Keratinocyte (primary cell): Measurements from ENCODE around the gene MRPL9. TPM values are rescaled to one million over a fixed set of nuclear protein-coding genes. Genes with fewer than 3 reads are reported as not detected.

Experiments used
- DNase-seq: peaks from one replicate; pipeline ENCODE4 v3.0.0-alpha.2; 2011; ENCODE audit warnings: low read depth, missing footprints, low spot score
- FAIRE-seq: peaks from 2 replicates; lab custom pipeline; 2011; peaks lifted over from hg19 to GRCh38; lab: Jason Lieb, UNC
- H2AFZ ChIP-seq: 2 replicates; pipeline ENCODE4 v1.6.0; 2012; ENCODE audit warnings: low read length, control low read depth, inconsistent platforms; ENCODE audit not compliant: control insufficient read depth
- H3K27ac ChIP-seq: 2 replicates; pipeline ENCODE4 v1.5.1; 2011; ENCODE audit warnings: low read length; ENCODE audit not compliant: control insufficient read depth, insufficient read depth
- H3K27me3 ChIP-seq: 3 replicates; pipeline ENCODE4 v1.6.0; 2011; ENCODE audit warnings: low read length; ENCODE audit not compliant: control insufficient read depth, insufficient read depth; ENCODE audit errors: extremely low read depth
- H3K36me3 ChIP-seq, 2 experiments: 2 replicates in 1 of 2; 3 replicates in 1 of 2; pipeline ENCODE4 v1.5.1; 2011; ENCODE audit warnings: low read length in 2 of 2, mild to moderate bottlenecking in 1 of 2; ENCODE audit not compliant: control insufficient read depth in 2 of 2, insufficient read depth in 2 of 2; ENCODE audit errors: extremely low read depth in 1 of 2
- H3K4me1 ChIP-seq: 3 replicates; pipeline ENCODE4 v1.5.1; 2011; ENCODE audit warnings: low read length; ENCODE audit not compliant: control insufficient read depth, insufficient read depth; ENCODE audit errors: extremely low read depth
- H3K4me2 ChIP-seq: 3 replicates; pipeline ENCODE4 v1.6.0; 2011; ENCODE audit warnings: low read depth, low read length; ENCODE audit not compliant: control insufficient read depth, insufficient read depth; ENCODE audit errors: extremely low read depth
- H3K4me3 ChIP-seq, 3 experiments: fragments of 200-600 bp in 1 of 3; sonication (generic) in 1 of 3; 2 replicates in 2 of 3; 3 replicates in 1 of 3; pipeline ENCODE4 v1.5.1; 2011 to 2016; ENCODE audit warnings: low read length in 3 of 3, mild to moderate bottlenecking in 3 of 3, control low read depth in 2 of 3, inconsistent platforms in 1 of 3, low read depth in 1 of 3, mixed read lengths in 1 of 3, mixed run types in 1 of 3, moderate library complexity in 1 of 3; ENCODE audit not compliant: control insufficient read depth in 2 of 3, insufficient read depth in 2 of 3; ENCODE audit errors: extremely low read depth in 1 of 3
- H3K79me2 ChIP-seq: 2 replicates; pipeline ENCODE4 v1.6.0; 2012; ENCODE audit warnings: low read length; ENCODE audit not compliant: control insufficient read depth, insufficient read depth
- H3K9ac ChIP-seq: 3 replicates; pipeline ENCODE4 v1.6.0; 2011; ENCODE audit warnings: low read length; ENCODE audit not compliant: control insufficient read depth, insufficient read depth; ENCODE audit errors: extremely low read depth
- H3K9me1 ChIP-seq: 3 replicates; pipeline ENCODE4 v1.6.0; 2011; ENCODE audit warnings: low read length; ENCODE audit not compliant: control insufficient read depth, insufficient read depth; ENCODE audit errors: extremely low read depth
- H3K9me3 ChIP-seq: 2 replicates; pipeline ENCODE4 v1.5.1; 2012; ENCODE audit warnings: low read depth, low read length; ENCODE audit not compliant: control insufficient read depth
- H4K20me1 ChIP-seq: 3 replicates; pipeline ENCODE4 v1.6.0; 2011; ENCODE audit warnings: low read length; ENCODE audit not compliant: control insufficient read depth, insufficient read depth; ENCODE audit errors: extremely low read depth
- EZH2 ChIP-seq: IDR thresholded peaks from one replicate; pipeline ENCODE4 v1.6.1; 2012; ENCODE audit warnings: inconsistent platforms, mild to moderate bottlenecking, low read length, moderate library complexity
- dilution Hi-C: fragments of 300-500 bp; cut with MboI; formaldehyde crosslinking; loops from one replicate; pipeline ENCODE4 v1.7.0; 2020; ENCODE audit warnings: low sequenced_read_pairs; ENCODE audit not compliant: extremely low pct_ligation_motif_present
- polyA plus RNA-seq, 5 experiments: library from polyadenylated mRNA; depleted of rRNA in 3 of 5; stranded (reverse) in 3 of 5; stranded (forward) in 1 of 5; unstranded in 1 of 5; fragments of >200 nt; gene quantifications; 1 replicate in 1 of 5; 2 replicates in 3 of 5; 3 replicates in 1 of 5; pipeline versions ENCODE4 v1.2.1 to v1.2.3, GENCODE V29; 2011 to 2012; ENCODE audit warnings: missing spikeins in 2 of 5, low read depth in 1 of 5, low replicate concordance in 1 of 5
- TF ChIP-seq, protein P1 (sequence below), 3 experiments: IDR thresholded peaks in 1 of 3; conservative IDR thresholded peaks in 1 of 3; optimal IDR thresholded peaks in 1 of 3; 2 replicates in 2 of 3; 3 replicates in 1 of 3; pipeline versions ENCODE3 to v1.5.1; 2011; ENCODE audit warnings: low read length in 3 of 3, mild to moderate bottlenecking in 3 of 3, moderate library complexity in 2 of 3, control low read depth in 1 of 3, inconsistent platforms in 1 of 3; ENCODE audit not compliant: insufficient read depth in 2 of 3; ENCODE audit errors: extremely low read depth in 1 of 3

MRPL9 gene
- polyA plus RNA-seq, 1 donor (not counting 4 experiments of a cell fraction or from before 2014, with no cell fraction given) = 125 TPM

DNA sequence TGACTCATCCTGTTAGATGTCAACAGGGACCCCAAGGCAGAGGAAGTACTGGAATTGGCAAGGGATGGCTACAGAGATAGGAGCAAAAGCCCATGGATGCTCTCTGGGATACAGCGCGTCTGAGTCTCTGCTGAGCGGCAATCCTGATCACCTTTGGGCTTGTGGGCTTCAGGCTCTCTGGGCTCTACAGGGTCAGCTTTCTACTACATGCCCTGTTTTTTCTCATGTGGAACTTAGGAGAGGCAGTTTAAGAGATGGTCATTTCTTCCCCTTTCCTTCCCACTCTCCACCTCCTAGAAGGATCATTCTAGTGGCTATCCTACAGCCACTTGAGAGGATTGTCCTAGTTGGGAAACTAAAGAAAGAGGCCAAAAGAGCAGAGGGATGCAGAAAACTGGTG, 40.6 kb upstream of the MRPL9 start:
- FAIRE-seq = no peak

DNA sequence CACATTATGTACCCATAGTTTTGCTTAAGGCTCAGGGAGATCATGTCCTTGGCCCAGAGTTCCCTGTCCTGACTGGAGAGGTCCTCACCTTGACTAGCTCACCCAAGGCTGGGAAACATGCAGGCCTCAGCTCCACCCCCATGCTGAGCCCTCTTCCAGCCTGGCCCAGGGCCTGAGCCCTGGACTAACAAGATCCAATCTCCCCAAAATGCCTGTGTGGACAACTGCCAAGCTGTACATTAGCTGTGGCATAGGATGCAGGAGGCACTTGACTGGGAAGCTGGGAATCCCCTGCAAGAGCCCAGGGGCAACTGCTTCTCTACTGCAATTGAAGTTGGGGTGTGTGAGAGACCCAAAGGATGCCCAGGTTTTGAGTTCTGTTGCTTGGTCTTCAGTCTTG, 39.9 kb upstream of the MRPL9 start:
- Histone ChIP-seq H3K9me3 (no peaks in the 10 kb centered on the region), H3K4me3 (no peak overlapping the region), H3K36me3 (no peaks in the 10 kb centered on the region), H2AFZ (no peak overlapping the region), H3K27me3 (peaks cover 49% of the 10 kb centered on the region), H4K20me1 (no peaks in the 10 kb centered on the region), H3K4me2 (no peak overlapping the region), H3K9me1 (no peaks in the 10 kb centered on the region), H3K27ac (no peak overlapping the region), H3K79me2 (no peaks in the 10 kb centered on the region), H3K9ac (no peak overlapping the region), H3K4me1 (peaks cover 8% of the 10 kb centered on the region)
- no peak for DNase-seq
- no peak for FAIRE-seq
- dilution Hi-C loops = no loop called here
- TF ChIP-seq EZH2 = no peak
- TF ChIP-seq, protein P1, sequence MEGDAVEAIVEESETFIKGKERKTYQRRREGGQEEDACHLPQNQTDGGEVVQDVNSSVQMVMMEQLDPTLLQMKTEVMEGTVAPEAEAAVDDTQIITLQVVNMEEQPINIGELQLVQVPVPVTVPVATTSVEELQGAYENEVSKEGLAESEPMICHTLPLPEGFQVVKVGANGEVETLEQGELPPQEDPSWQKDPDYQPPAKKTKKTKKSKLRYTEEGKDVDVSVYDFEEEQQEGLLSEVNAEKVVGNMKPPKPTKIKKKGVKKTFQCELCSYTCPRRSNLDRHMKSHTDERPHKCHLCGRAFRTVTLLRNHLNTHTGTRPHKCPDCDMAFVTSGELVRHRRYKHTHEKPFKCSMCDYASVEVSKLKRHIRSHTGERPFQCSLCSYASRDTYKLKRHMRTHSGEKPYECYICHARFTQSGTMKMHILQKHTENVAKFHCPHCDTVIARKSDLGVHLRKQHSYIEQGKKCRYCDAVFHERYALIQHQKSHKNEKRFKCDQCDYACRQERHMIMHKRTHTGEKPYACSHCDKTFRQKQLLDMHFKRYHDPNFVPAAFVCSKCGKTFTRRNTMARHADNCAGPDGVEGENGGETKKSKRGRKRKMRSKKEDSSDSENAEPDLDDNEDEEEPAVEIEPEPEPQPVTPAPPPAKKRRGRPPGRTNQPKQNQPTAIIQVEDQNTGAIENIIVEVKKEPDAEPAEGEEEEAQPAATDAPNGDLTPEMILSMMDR (optimal IDR thresholded peaks at IDR 0.05 in 1 of 3, IDR thresholded peaks at IDR 0.05 in 1 of 3, conservative IDR thresholded peaks at IDR 0.05 in 1 of 3; ENCODE audit: extremely low read depth in 1 of 3, insufficient read depth in 2 of 3, low read length in 3 of 3) = no peak

More for the DNA sequence above, 40.6 kb upstream of the MRPL9 start:
- Histone ChIP-seq H3K4me2 (no peak overlapping the region), H3K9me3 (no peaks in the 10 kb centered on the region), H3K27ac (no peak overlapping the region), H2AFZ (no peak overlapping the region), H4K20me1 (no peaks in the 10 kb centered on the region), H3K79me2 (no peaks in the 10 kb centered on the region), H3K4me3 (no peak overlapping the region), H3K4me1 (peaks cover 8% of the 10 kb centered on the region), H3K9me1 (no peaks in the 10 kb centered on the region), H3K9ac (no peak overlapping the region), H3K36me3 (no peaks in the 10 kb centered on the region), H3K27me3 (peaks cover 51% of the 10 kb centered on the region)
- no peak for DNase-seq
- dilution Hi-C loops = no loop called here
- no peak for TF ChIP-seq EZH2
- TF ChIP-seq, protein P1 (optimal IDR thresholded peaks at IDR 0.05 in 1 of 3, IDR thresholded peaks at IDR 0.05 in 1 of 3, conservative IDR thresholded peaks at IDR 0.05 in 1 of 3; ENCODE audit: extremely low read depth in 1 of 3, insufficient read depth in 2 of 3, low read length in 3 of 3) = no peak
